Measurements from ENCODE around the gene MB21D2. TPM values are rescaled to one million over a fixed set of nuclear protein-coding genes. Genes with fewer than 3 reads are reported as not detected.

The MB21D2 gene
- total RNA-seq, 4 donors from 2014 or later = 5.0 to 21.8 (median 11.9) TPM

GRCh38 chr3:192915304-192915703, 2.4 kb downstream of the MB21D2 start:
- no peak for TF ChIP-seq POLR2A (IDR thresholded peaks at IDR 0.05)
- no peak for TF ChIP-seq CTCF (IDR thresholded peaks at IDR 0.05)
- Histone ChIP-seq H3K4me3 (no peak overlapping the region), H3K9me3 (no peaks in the 10 kb centered on the region), H3K36me3 (no peaks in the 10 kb centered on the region), H3K27ac (no peak overlapping the region), H3K27me3 (no peaks in the 10 kb centered on the region), H3K4me1 (peaks cover 0 to 6% of the 10 kb centered on the region in 2 donors)
- DNase-seq = no peak
- intact Hi-C loops (cut with DNase I; ENCODE audit: low total_unique reads) = loop anchor here (10.0 kb wide), 1 partner anchor 81 kb away; no protein-coding TSS in a partner anchor

GRCh38 chr3:192914848-192915247, 2.8 kb downstream of the MB21D2 start:
- Histone ChIP-seq H3K4me1 (peaks cover 0 to 6% of the 10 kb centered on the region in 2 donors), H3K27me3 (no peaks in the 10 kb centered on the region), H3K9me3 (no peaks in the 10 kb centered on the region), H3K4me3 (no peak overlapping the region), H3K27ac (no peak overlapping the region), H3K36me3 (no peaks in the 10 kb centered on the region)
- intact Hi-C loops (cut with DNase I; ENCODE audit: low total_unique reads) = loop anchor here (10.0 kb wide), 1 partner anchor 80 kb away; no protein-coding TSS in a partner anchor
- TF ChIP-seq POLR2A (IDR thresholded peaks at IDR 0.05) = no peak
- TF ChIP-seq CTCF (IDR thresholded peaks at IDR 0.05) = no peak
- DNase-seq = no peak

GRCh38 chr3:192913540-192913939, 4.1 kb downstream of the MB21D2 start:
- H3K4me1 ChIP-seq = peaks cover 0 to 2% of the 10 kb centered on the region in 2 donors
- intact Hi-C loops (cut with DNase I; ENCODE audit: low total_unique reads) = loop anchor here (10.0 kb wide), 1 partner anchor 79 kb away; no protein-coding TSS in a partner anchor
- no peaks in the 10 kb centered on the region for H3K9me3 ChIP-seq
- no peak for DNase-seq
- no peak overlapping the region for H3K27ac ChIP-seq
- H3K4me3 ChIP-seq = no peak overlapping the region
- no peaks in the 10 kb centered on the region for H3K36me3 ChIP-seq
- no peaks in the 10 kb centered on the region for H3K27me3 ChIP-seq
- no peak for TF ChIP-seq CTCF (IDR thresholded peaks at IDR 0.05)
- TF ChIP-seq POLR2A (IDR thresholded peaks at IDR 0.05) = no peak

GRCh38 chr3:192911293-192911692, 6.4 kb downstream of the MB21D2 start:
- Histone ChIP-seq H3K27me3 (no peaks in the 10 kb centered on the region), H3K36me3 (no peaks in the 10 kb centered on the region), H3K9me3 (no peaks in the 10 kb centered on the region), H3K4me3 (no peak overlapping the region), H3K27ac (no peak overlapping the region), H3K4me1 (no peaks in the 10 kb centered on the region)
- DNase-seq = no peak
- intact Hi-C loops (cut with DNase I; ENCODE audit: low total_unique reads) = loop anchor here (10.0 kb wide), 1 partner anchor 76 kb away; no protein-coding TSS in a partner anchor
- no peak for TF ChIP-seq POLR2A (IDR thresholded peaks at IDR 0.05)
- no peak for TF ChIP-seq CTCF (IDR thresholded peaks at IDR 0.05)

- Histone ChIP-seq H3K4me3 (no peak overlapping the region), H3K36me3 (no peaks in the 10 kb centered on the region), H3K27me3 (no peaks in the 10 kb centered on the region), H3K27ac (no peak overlapping the region), H3K4me1 (no peaks in the 10 kb centered on the region), H3K9me3 (no peaks in the 10 kb centered on the region)
- TF ChIP-seq CTCF (IDR thresholded peaks at IDR 0.05) (no peak), POLR2A (IDR thresholded peaks at IDR 0.05) (no peak)
- no peak for DNase-seq
- intact Hi-C loops (cut with DNase I; ENCODE audit: low total_unique reads) = no loop called here
Measured at GRCh38 chr3:192907784-192908183, 9.9 kb downstream of the MB21D2 start.
